Urothelium cell line (cell line): ENCODE measurements around the gene TULP4.
A peak's percentile ranks its signal among the peaks of the same experiment; 100 is the strongest.

ENCODE experiments used
- DNase-seq: peaks from one replicate; pipeline ENCODE4 v3.0.0; 2011; ENCODE audit warnings: low spot score, mixed read lengths
- FAIRE-seq: peaks from 2 replicates; lab custom pipeline; 2011; peaks lifted over from hg19 to GRCh38; lab: Jason Lieb, UNC

The TULP4 gene

DNA sequence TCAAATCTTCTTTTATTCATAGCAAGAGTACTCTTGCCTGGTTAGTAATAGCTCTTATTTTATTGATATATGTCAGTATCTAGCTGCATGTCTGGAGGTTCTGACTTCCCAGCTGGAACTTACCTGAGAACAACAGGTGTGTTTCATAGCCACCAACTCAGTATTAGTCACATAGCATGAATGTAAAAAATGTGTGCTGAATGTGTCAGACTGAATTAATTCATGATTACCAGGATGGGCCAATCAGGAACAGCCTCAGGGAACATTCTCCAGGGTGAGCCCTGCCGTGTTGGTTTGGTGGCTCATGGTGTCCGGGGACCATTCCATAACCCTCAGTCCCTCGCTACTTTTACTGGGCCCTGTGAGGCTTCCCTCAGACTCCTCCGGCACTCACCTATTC, 99.7 kb downstream of the TULP4 start:
- FAIRE-seq: no peak
- peak; percentile 44 for DNase-seq

- DNase-seq (no peak), FAIRE-seq (no peak)
Measured at GRCh38 chr6:158413028-158413427, 100.8 kb downstream of the TULP4 start.

GRCh38 chr6:158413814-158414565, 101.7 kb downstream of the TULP4 start:
- DNase-seq (no peak), FAIRE-seq (no peak)

DNA sequence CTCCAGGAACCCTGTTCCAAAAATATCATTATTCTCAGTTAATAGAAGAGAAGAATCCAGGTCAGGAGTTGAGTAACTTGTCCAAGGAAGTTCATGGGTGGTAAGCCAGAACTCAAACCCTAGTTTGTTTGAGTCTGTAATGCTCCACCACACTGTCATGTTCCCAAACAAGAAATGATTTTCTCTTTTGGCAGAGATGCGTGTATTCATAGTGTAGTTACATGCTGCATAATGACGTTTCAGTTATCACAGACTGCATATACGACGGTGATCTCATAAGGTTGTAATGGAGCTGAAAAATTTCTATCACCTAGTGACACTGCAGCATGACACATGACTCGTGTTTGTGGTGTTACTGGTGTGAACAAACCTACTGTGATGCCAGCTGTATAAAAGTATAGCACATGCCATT, 102.6 kb downstream of the TULP4 start:
- DNase-seq: no peak
- FAIRE-seq: no peak

- FAIRE-seq (no peak), DNase-seq (no peak)
Measured at GRCh38 chr6:158415666-158416065, 103.4 kb downstream of the TULP4 start.

GRCh38 chr6:158416883-158417759, 104.9 kb downstream of the TULP4 start:
- FAIRE-seq: peak; percentile 58

GRCh38 chr6:158417760-158418098, 105.5 kb downstream of the TULP4 start:
- FAIRE-seq (no peak), DNase-seq (peak; percentile 49)

More at GRCh38 chr6:158416883-158417759, 104.9 kb downstream of the TULP4 start:
- no peak for DNase-seq

DNA sequence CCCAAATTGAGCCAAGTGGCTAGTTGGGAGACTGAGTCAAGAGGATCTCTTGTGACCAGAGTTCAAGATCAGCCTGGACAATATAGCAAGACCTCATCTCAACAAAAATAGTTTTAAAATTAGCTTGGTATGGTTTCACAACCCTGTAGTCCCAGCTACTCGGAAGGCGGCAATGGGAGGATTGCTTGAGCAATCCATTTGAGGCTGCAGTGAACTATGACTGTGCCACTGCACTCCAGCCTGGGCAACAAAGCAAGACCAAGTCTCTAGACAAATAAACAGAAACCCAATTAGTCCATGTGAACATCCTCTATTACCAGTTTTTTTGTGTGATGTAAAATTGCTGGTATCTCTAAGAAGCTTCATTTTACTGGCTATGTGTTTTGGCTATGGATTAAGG, 106.2 kb downstream of the TULP4 start:
- FAIRE-seq: no peak

GRCh38 chr6:158419339-158419909, 107.2 kb downstream of the TULP4 start:
- no peak for DNase-seq
- no peak for FAIRE-seq

More for the DNA sequence above, 106.2 kb downstream of the TULP4 start:
- DNase-seq: no peak

- DNase-seq: no peak
- no peak for FAIRE-seq
Measured at GRCh38 chr6:158421381-158421780, 109.1 kb downstream of the TULP4 start.

DNA sequence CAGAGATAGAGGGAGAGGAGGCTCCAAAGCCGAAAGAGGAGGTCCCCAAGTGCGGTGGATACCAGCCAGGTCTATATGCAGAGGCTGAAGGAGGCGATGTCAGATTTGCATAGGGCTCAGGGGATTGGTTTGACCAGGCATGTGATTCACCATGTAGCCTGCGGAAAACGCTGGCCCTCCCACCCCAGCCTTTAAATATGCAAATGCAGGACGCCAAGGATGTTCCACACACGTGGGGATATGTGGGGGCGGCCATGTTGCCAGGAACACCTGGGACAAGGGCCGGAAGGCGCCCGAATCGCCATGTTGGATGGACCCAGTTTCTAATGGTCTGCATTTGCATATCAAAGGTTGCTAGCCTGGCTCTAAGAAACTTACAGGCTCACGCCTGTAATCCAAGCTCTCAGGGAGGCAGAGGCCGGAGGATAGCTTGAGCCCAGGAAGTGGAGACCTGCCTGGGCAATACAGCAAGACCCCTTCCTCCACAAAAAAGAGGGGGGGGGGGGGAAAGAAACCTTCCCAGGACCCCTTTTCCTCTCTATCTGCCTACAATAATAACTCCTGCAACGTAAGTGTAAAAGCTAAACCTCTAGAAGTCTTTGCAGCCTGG, 110.5 kb downstream of the TULP4 start:
- FAIRE-seq (no peak), DNase-seq (no peak)

- DNase-seq (no peak), FAIRE-seq (no peak)
Measured at GRCh38 chr6:158431036-158431435, 118.8 kb downstream of the TULP4 start.

DNA sequence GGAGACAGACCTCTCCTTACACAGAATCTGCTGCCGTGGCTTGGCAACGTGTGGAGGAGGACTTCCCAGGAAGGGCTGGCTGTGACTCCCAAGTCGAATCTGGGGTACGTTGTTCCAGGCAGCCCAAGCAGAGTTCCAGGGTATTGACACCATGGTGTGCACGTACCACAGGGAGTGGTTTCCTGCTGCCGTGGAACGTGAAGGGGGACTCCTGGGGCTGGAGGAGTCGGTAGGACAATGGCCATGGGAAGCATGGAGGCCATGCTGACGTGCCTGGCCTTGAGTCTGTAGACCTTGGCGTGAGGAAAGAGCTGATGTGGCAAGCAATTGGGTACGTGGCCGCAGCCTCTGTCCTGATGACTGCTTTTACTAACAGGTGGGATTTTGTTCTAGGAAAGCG, 119.3 kb downstream of the TULP4 start:
- DNase-seq: no peak
- FAIRE-seq: no peak

DNA sequence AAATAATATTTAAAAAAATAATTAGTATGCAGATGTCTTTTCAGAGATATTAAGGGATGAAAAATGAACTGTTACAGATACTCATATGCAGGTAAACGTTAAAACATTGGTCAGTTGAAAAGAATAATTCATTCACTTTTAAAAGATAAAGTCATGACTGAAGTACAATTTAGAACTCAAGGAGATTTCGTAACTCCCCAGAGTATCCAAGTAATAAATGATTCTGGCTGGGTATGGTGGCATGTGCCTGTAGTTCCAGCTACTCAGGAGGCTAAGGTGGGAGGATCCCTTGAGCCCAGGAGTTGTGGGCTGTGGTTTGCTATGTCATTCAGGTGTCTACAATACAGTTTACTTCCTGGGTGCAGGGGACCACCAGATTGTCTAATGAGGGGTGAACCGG, 125.3 kb downstream of the TULP4 start:
- no peak for FAIRE-seq
- DNase-seq: no peak

DNA sequence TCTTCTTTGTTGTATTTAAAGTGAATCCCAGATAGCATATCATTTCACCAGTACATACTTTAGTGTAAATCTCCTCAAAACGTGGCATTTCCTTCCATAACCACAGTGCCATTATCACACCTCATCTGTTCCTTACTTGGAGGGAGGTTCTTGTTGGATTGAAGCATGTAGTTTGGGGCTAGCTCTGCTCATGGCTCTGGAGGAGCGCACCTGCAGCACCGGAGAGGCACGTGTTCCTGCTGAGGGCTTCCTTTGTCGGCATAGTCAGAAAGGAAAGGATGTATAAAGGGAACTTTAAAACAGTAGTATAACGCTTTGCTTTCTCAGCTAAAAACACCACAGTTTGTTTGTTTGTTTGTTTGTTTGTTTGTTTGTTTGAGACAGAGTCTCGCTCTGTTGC, 126.0 kb downstream of the TULP4 start:
- FAIRE-seq (no peak), DNase-seq (no peak)

DNA sequence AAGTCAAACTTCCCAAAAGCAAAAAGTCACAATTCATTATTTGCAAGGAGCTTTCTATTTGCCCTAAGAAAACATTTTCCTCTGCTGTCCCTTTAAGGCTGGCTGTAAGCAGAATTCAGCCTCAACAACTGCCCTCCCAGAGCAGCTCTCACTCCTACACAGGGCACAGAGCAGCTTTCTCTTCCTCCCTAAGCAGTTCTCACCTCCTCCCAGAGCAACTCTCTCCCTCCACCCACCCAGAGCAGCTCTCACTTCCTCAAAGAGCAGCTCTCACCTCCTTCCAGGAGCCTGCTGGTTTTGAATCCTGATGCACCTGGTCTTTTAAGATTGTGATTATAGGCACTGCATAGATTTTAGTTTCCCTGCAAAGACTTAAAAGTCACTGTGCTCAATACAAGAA, 127.0 kb downstream of the TULP4 start:
- FAIRE-seq (no peak), DNase-seq (no peak)

DNA sequence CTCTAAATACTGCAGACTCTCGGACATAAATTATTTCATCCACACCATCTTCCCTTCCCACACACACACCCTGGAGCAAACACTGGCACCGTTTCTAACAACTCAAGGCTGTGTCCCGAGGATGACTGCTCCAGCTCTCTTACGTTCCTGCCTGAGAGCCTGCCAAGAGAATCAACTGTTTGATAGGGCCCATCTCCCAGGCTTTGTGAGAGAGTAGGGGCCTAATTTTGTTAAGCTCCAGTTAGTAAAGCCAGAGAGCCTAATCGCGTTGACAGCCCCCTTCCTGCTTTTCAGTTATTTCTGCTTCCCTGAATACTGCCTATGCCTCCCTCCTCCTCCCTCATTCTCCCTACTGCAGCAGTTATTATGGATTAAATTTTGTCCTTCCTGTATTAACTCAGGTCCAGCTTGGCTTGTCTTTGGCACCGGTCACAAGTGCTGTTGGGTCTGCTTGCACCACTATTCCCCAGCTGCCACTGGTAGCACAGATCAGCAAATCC, 129.5 kb downstream of the TULP4 start:
- DNase-seq (no peak), FAIRE-seq (no peak)

- no peak for DNase-seq
- FAIRE-seq: no peak
Measured at GRCh38 chr6:158442306-158442705, 130.0 kb downstream of the TULP4 start.

- no peak for DNase-seq
- FAIRE-seq: no peak
Measured at GRCh38 chr6:158445426-158446085, 133.3 kb downstream of the TULP4 start.

GRCh38 chr6:158448856-158449255, 136.6 kb downstream of the TULP4 start:
- DNase-seq: no peak
- no peak for FAIRE-seq

- FAIRE-seq (no peak), DNase-seq (no peak)
Measured at GRCh38 chr6:158452191-158452590, 139.9 kb downstream of the TULP4 start.
